ENCODE measurements around the gene ACOX1.

Gene ACOX1

GRCh38 chr17:75892556-75893224, 86.3 kb downstream of the ACOX1 start:
- DNase-seq (ENCODE audit: low spot score) = no peak

GRCh38 chr17:75891605-75892555, 87.1 kb downstream of the ACOX1 start:
- no peak for DNase-seq (ENCODE audit: low spot score)

Data from left forelimb (tissue), 1 donor.